SK-N-SH treated with all-trans-retinoic acid at 6 μM for 48 hours (cell line): ENCODE data around the gene FGFR3.

Source experiments
- ARNTL ChIP-seq: fragments of 450-650 bp; formaldehyde crosslinking; IDR thresholded peaks from 2 replicates; pipeline ENCODE4 v1.5.0; 2020; ENCODE audit warnings: low read depth, mild to moderate bottlenecking, moderate library complexity, borderline replicate concordance
- CREB5 ChIP-seq: fragments of 250-450 bp; sonication (Bioruptor Pico); IDR thresholded peaks from 2 replicates; pipeline ENCODE4 v1.5.1; 2020; ENCODE audit warnings: low read depth, mild to moderate bottlenecking, moderate library complexity
- CSRNP3 ChIP-seq: fragments of 250-450 bp; sonication (Bioruptor Pico); IDR thresholded peaks from 2 replicates; pipeline ENCODE4 v1.5.1; 2021; ENCODE audit warnings: mild to moderate bottlenecking, moderate library complexity
- OSR1 ChIP-seq: fragments of 250-450 bp; sonication (Bioruptor Pico); IDR thresholded peaks from 2 replicates; pipeline ENCODE4 v1.8.0; 2022; ENCODE audit warnings: moderate library complexity, mild to moderate bottlenecking, inconsistent platforms
- POU6F1 ChIP-seq: fragments of 250-450 bp; sonication (Bioruptor Pico); IDR thresholded peaks from 2 replicates; pipeline ENCODE4 v1.8.0; 2021; ENCODE audit warnings: low read depth, mild to moderate bottlenecking, moderate library complexity, borderline replicate concordance
- PPARA ChIP-seq: fragments of 250-450 bp; sonication (Bioruptor Pico); IDR thresholded peaks from 2 replicates; pipeline ENCODE4 v1.5.0; 2020; ENCODE audit warnings: mild to moderate bottlenecking, borderline replicate concordance
- RARB ChIP-seq: fragments of 250-450 bp; sonication (Bioruptor Pico); IDR thresholded peaks from 2 replicates; pipeline ENCODE4 v1.8.0; 2021; ENCODE audit warnings: mild to moderate bottlenecking, moderate library complexity
- ZC3H10 ChIP-seq: fragments of 250-450 bp; sonication (Bioruptor Pico); IDR thresholded peaks from 2 replicates; pipeline ENCODE4 v1.5.1; 2021; ENCODE audit warnings: mild to moderate bottlenecking, moderate library complexity
- ZNF8 ChIP-seq: fragments of 450-650 bp; formaldehyde crosslinking; IDR thresholded peaks from 2 replicates; pipeline ENCODE4 v1.5.0; 2020; ENCODE audit warnings: mild to moderate bottlenecking, moderate library complexity

GRCh38 chr4:1751919-1752283 is 41.2 kb upstream of the FGFR3 start:
- no peak for TF ChIP-seq CREB5 (CRISPR knock-in tag)
- TF ChIP-seq RARB (CRISPR knock-in tag) = no peak
- TF ChIP-seq PPARA (CRISPR knock-in tag) = no peak
- no peak for TF ChIP-seq CSRNP3 (CRISPR knock-in tag)
- no peak for TF ChIP-seq ARNTL (CRISPR knock-in tag)
- no peak for TF ChIP-seq OSR1 (CRISPR knock-in tag)
- no peak for TF ChIP-seq ZNF8 (CRISPR knock-in tag)
- TF ChIP-seq ZC3H10 (CRISPR knock-in tag) = no peak
- no peak for TF ChIP-seq POU6F1
